ENCODE data around the gene MICB. TPM values are rescaled to one million over a fixed set of nuclear protein-coding genes. Genes with fewer than 3 reads are reported as not detected.

The MICB gene
- total and polyA plus RNA-seq, 9 of the 15 experiments (the other 6 are each of a cell fraction or from before 2014, with no cell fraction given) = 13.3 to 34.5 (median 19.8) TPM

- TF ChIP-seq SNRNP70 (optimal IDR thresholded peaks at IDR 0.05; ENCODE audit: low read depth, low read length) (no peak), SETDB1 (IDR thresholded peaks at IDR 0.05; ENCODE audit: low read length) (no peak), SIX5 (IDR thresholded peaks at IDR 0.05; ENCODE audit: borderline replicate concordance in 1 of 2, insufficient read depth in 1 of 2, low read depth in 1 of 2, low read length in 2 of 2) (no peak), BDP1 (IDR thresholded peaks at IDR 0.05; ENCODE audit: insufficient read depth, insufficient read length) (no peak), SPI1 (IDR thresholded peaks at IDR 0.05; ENCODE audit: borderline replicate concordance, low read depth, low read length) (peak; percentile 90), PHB2 (IDR thresholded peaks at IDR 0.05; ENCODE audit: low read depth) (no peak), ZNF431 (CRISPR knock-in tag; IDR thresholded peaks at IDR 0.05) (no peak), GABPB2 (CRISPR knock-in tag; conservative IDR thresholded peaks at IDR 0.05) (no peak), MXI1 (IDR thresholded peaks at IDR 0.05; ENCODE audit: low read depth, low read length) (0 out of 2 replicates have a peak, but pooled peaks have one; percentile 19), MYBL2 (IDR thresholded peaks at IDR 0.05; ENCODE audit: low read depth) (no peak), MYBL2 (CRISPR knock-in tag; IDR thresholded peaks at IDR 0.05; ENCODE audit: borderline replicate concordance) (no peak), FOSL1 (tag; conservative IDR thresholded peaks at IDR 0.05) (no peak), PURB (CRISPR knock-in tag; IDR thresholded peaks at IDR 0.05; ENCODE audit: low read depth) (no peak), STAG1 (CRISPR knock-in tag; IDR thresholded peaks at IDR 0.05; ENCODE audit: borderline replicate concordance) (no peak), POLR2H (tag; IDR thresholded peaks at IDR 0.05; ENCODE audit: low read depth) (no peak), ZEB2 (IDR thresholded peaks at IDR 0.05) (no peak), NFE2 (IDR thresholded peaks at IDR 0.05; ENCODE audit: low read depth) (peak; percentile 36; the same call in 1 of the 2 replicates), EP400 (IDR thresholded peaks at IDR 0.05) (peak; percentile 46; the same call in 1 of the 2 replicates), ZNF324 (CRISPR knock-in tag; IDR thresholded peaks at IDR 0.05) (no peak), TAF15 (IDR thresholded peaks at IDR 0.05; ENCODE audit: low read depth, low read length) (no peak), NR1H2 (CRISPR knock-in tag; IDR thresholded peaks at IDR 0.05) (no peak), ZNF134 (CRISPR knock-in tag; conservative IDR thresholded peaks at IDR 0.05) (no peak)
- TF ChIP-seq, protein P1, sequence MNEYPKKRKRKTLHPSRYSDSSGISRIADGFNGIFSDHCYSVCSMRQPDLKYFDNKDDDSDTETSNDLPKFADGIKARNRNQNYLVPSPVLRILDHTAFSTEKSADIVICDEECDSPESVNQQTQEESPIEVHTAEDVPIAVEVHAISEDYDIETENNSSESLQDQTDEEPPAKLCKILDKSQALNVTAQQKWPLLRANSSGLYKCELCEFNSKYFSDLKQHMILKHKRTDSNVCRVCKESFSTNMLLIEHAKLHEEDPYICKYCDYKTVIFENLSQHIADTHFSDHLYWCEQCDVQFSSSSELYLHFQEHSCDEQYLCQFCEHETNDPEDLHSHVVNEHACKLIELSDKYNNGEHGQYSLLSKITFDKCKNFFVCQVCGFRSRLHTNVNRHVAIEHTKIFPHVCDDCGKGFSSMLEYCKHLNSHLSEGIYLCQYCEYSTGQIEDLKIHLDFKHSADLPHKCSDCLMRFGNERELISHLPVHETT (CRISPR knock-in tag; conservative IDR thresholded peaks at IDR 0.05 in 1 of 2, IDR thresholded peaks at IDR 0.05 in 1 of 2) = no peak
- TF ChIP-seq, protein P2, sequence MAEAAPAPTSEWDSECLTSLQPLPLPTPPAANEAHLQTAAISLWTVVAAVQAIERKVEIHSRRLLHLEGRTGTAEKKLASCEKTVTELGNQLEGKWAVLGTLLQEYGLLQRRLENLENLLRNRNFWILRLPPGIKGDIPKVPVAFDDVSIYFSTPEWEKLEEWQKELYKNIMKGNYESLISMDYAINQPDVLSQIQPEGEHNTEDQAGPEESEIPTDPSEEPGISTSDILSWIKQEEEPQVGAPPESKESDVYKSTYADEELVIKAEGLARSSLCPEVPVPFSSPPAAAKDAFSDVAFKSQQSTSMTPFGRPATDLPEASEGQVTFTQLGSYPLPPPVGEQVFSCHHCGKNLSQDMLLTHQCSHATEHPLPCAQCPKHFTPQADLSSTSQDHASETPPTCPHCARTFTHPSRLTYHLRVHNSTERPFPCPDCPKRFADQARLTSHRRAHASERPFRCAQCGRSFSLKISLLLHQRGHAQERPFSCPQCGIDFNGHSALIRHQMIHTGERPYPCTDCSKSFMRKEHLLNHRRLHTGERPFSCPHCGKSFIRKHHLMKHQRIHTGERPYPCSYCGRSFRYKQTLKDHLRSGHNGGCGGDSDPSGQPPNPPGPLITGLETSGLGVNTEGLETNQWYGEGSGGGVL (CRISPR knock-in tag; IDR thresholded peaks at IDR 0.05) = no peak
- TF ChIP-seq, protein P3, sequence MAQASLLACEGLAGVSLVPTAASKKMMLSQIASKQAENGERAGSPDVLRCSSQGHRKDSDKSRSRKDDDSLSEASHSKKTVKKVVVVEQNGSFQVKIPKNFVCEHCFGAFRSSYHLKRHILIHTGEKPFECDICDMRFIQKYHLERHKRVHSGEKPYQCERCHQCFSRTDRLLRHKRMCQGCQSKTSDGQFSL (CRISPR knock-in tag; IDR thresholded peaks at IDR 0.05) = no peak
- TF ChIP-seq, protein P3 (tag; IDR thresholded peaks at IDR 0.05) = no peak
These were observed 7.7 kb upstream of the MICB start (continued) for GRCh38 chr6:31490115-31490873.

Measured in K562 (cell line).